Measurements from ENCODE around the gene KIF26B.

- TF ChIP-seq SIN3A (IDR thresholded peaks at IDR 0.05; ENCODE audit: low read depth, low read length) (no peak), POLR2A (IDR thresholded peaks at IDR 0.05; ENCODE audit: low read depth, low read length) (no peak), SMC3 (IDR thresholded peaks at IDR 0.05; ENCODE audit: borderline replicate concordance, low read length) (no peak), RAD51 (IDR thresholded peaks at IDR 0.05) (no peak), NR2C1 (IDR thresholded peaks at IDR 0.05) (no peak), HDAC6 (IDR thresholded peaks at IDR 0.05; ENCODE audit: unreplicated experiment) (no peak), HSF1 (IDR thresholded peaks at IDR 0.05; ENCODE audit: low read depth, low read length) (no peak), YY1 (IDR thresholded peaks at IDR 0.05; ENCODE audit: low read depth, low read length) (no peak), CREB1 (IDR thresholded peaks at IDR 0.05; ENCODE audit: low read depth) (no peak), GABPA (IDR thresholded peaks at IDR 0.05; ENCODE audit: low read depth) (no peak), BRCA1 (IDR thresholded peaks at IDR 0.05; ENCODE audit: low read depth, low read length) (no peak)
These were observed 540.4 kb downstream of the KIF26B start for GRCh38 chr1:245695211-245695610.
